IMR-90 (cell line): ENCODE measurements around the gene MICU1. TPM values are rescaled to one million over a fixed set of nuclear protein-coding genes. Genes with fewer than 3 reads are reported as not detected.
"Not testable (repeated sequence)": the region's sequence is repeated elsewhere in the genome, so short reads cannot be mapped to it uniquely, and the experiment has no call there.

Source experiments
- ATAC-seq: fragments of 200-7000 bp; cut with Tn5 transposase; 2 replicates; pipeline ENCODE4 v1.9.1; 2020; ENCODE audit warnings: low read depth, mild to moderate bottlenecking, moderate library complexity
- BruUV-seq: library from RNA; stranded (reverse); fragments of 400-500 nt; replicated peaks from 2 replicates; lab custom pipeline; 2021; lab: Mats Ljungman, UMichigan
- CTCF ChIA-PET: fragments of 300-600 bp; formaldehyde crosslinking; extraction: SDS; loops from one replicate; lab custom pipeline; 2021; ENCODE audit warnings: antibody characterized with exemption; lab: Yijun Ruan, JAX
- POLR2A ChIA-PET: fragments of 300-600 bp; sonication (Branson Sonifier 250); formaldehyde crosslinking; loops from one replicate; lab custom pipeline; 2022; ENCODE audit warnings: antibody characterized with exemption; ENCODE audit not compliant: unreplicated experiment; lab: Charles Lee
- DNase-seq: peaks from one replicate; pipeline ENCODE4 v3.0.0; 2013
- H2AFZ ChIP-seq: replicated peaks from 2 replicates; pipeline ENCODE3; 2013; ENCODE audit warnings: low read length, mild to moderate bottlenecking; ENCODE audit not compliant: poor library complexity
- H2AK5ac ChIP-seq: 2 replicates; pipeline ENCODE4 v1.6.1; 2013; ENCODE audit warnings: low read depth, low read length, inconsistent platforms
- H2AK9ac ChIP-seq: replicated peaks from 2 replicates; pipeline ENCODE3; 2013; ENCODE audit warnings: mild to moderate bottlenecking, low read depth, low read length, moderate library complexity; ENCODE audit not compliant: poor library complexity
- H2BK120ac ChIP-seq: 2 replicates; pipeline ENCODE4 v1.6.1; 2013; ENCODE audit warnings: low read depth, low read length, inconsistent platforms
- H2BK15ac ChIP-seq: 3 replicates; pipeline ENCODE4 v1.6.1; 2013; ENCODE audit warnings: low read depth, low read length, inconsistent platforms
- H2BK20ac ChIP-seq: 2 replicates; pipeline ENCODE4 v1.6.1; 2013; ENCODE audit warnings: low read depth, mild to moderate bottlenecking, inconsistent platforms, low read length, moderate library complexity
- H2BK5ac ChIP-seq: 2 replicates; pipeline ENCODE4 v1.6.1; 2013; ENCODE audit warnings: mild to moderate bottlenecking, low read depth, low read length, inconsistent platforms; ENCODE audit not compliant: poor library complexity, severe bottlenecking
- H3K14ac ChIP-seq: replicated peaks from 2 replicates; pipeline ENCODE4 v1.6.1; 2013; ENCODE audit warnings: low read depth, low read length, inconsistent platforms
- H3K18ac ChIP-seq: 2 replicates; pipeline ENCODE4 v1.6.1; 2013; ENCODE audit warnings: low read depth, low read length, control low read depth
- H3K23ac ChIP-seq: 2 replicates; pipeline ENCODE4 v1.6.1; 2013; ENCODE audit warnings: low read depth, low read length, inconsistent platforms
- H3K27ac ChIP-seq: 2 replicates; pipeline ENCODE4 v1.5.1; 2013; ENCODE audit warnings: mild to moderate bottlenecking, control low read depth, low read length; ENCODE audit not compliant: insufficient read depth
- H3K27me3 ChIP-seq: 2 replicates; pipeline ENCODE4 v1.6.1; 2013; ENCODE audit warnings: low read length; ENCODE audit not compliant: control insufficient read depth, insufficient read depth
- H3K36me3 ChIP-seq: 2 replicates; pipeline ENCODE4 v1.6.1; 2013; ENCODE audit warnings: low read length, mixed read lengths; ENCODE audit not compliant: control insufficient read depth, insufficient read depth
- H3K4ac ChIP-seq: 2 replicates; pipeline ENCODE4 v1.6.1; 2013; ENCODE audit warnings: low read depth, low read length, inconsistent platforms
- H3K4me1 ChIP-seq: 2 replicates; pipeline ENCODE4 v1.6.1; 2013; ENCODE audit warnings: low read length, mixed read lengths; ENCODE audit not compliant: control insufficient read depth, insufficient read depth
- H3K4me2 ChIP-seq: 2 replicates; pipeline ENCODE4 v1.6.1; 2013; ENCODE audit warnings: low read depth, mild to moderate bottlenecking, control low read depth, low read length, moderate library complexity
- H3K4me3 ChIP-seq: 2 replicates; pipeline ENCODE4 v1.5.1; 2013; ENCODE audit warnings: low read depth, mild to moderate bottlenecking, control low read depth, low read length, moderate library complexity; ENCODE audit not compliant: insufficient read depth
- H3K56ac ChIP-seq: 2 replicates; pipeline ENCODE4 v1.6.1; 2013; ENCODE audit warnings: low read length, inconsistent platforms; ENCODE audit not compliant: insufficient read depth; ENCODE audit errors: extremely low read depth
- H3K79me1 ChIP-seq, 2 experiments: 2 replicates each; pipeline ENCODE4 v1.6.1; 2013; ENCODE audit warnings: low read length in 2 of 2, inconsistent platforms in 1 of 2, low read depth in 1 of 2
- H3K9ac ChIP-seq: 2 replicates; pipeline ENCODE4 v1.6.1; 2013; ENCODE audit warnings: low read depth, low read length, control low read depth
- H3K9me1 ChIP-seq: 2 replicates; pipeline ENCODE4 v1.6.1; 2013; ENCODE audit warnings: low read length, inconsistent platforms; ENCODE audit not compliant: insufficient read depth
- H3K9me3 ChIP-seq: 2 replicates; pipeline ENCODE4 v1.6.1; 2013; ENCODE audit warnings: low read length; ENCODE audit not compliant: control insufficient read depth, insufficient read depth
- H4K20me1 ChIP-seq: 2 replicates; pipeline ENCODE4 v1.6.1; 2013; ENCODE audit warnings: low read length, inconsistent platforms; ENCODE audit not compliant: insufficient read depth
- H4K5ac ChIP-seq: 2 replicates; pipeline ENCODE4 v1.6.1; 2013; ENCODE audit warnings: mild to moderate bottlenecking, low read depth, low read length, control low read depth
- H4K8ac ChIP-seq, 2 experiments: 2 replicates each; pipeline ENCODE4 v1.6.1; 2013; ENCODE audit warnings: low read depth in 2 of 2, low read length in 2 of 2, control low read depth in 1 of 2, inconsistent platforms in 1 of 2
- H4K91ac ChIP-seq: 2 replicates; pipeline ENCODE4 v1.6.1; 2013; ENCODE audit warnings: low read depth, low read length, inconsistent platforms; ENCODE audit not compliant: insufficient read depth
- WGBS, 2 experiments: methylation state at CpG; one replicate each; pipeline versions ENCODE4 v1.1.5 to v1.1.7; 2013; ENCODE audit warnings: missing lambda C conversion rate in 2 of 2; ENCODE audit not compliant: insufficient read length in 1 of 2; ENCODE audit errors: extremely low coverage in 2 of 2; 5-methylcytosine and 5-hydroxymethylcytosine counted together
- dilution Hi-C: fragments of 300-500 bp; cut with HindIII; formaldehyde crosslinking; loops from one replicate; pipeline ENCODE4 v1.14.3; 2018; ENCODE audit warnings: low sequenced_read_pairs; ENCODE audit not compliant: unreplicated experiment
- in situ Hi-C: fragments of 300-500 bp; cut with MboI; formaldehyde crosslinking; loops from 3 replicates; pipeline ENCODE4 v1.14.3; 2019; ENCODE audit warnings: low sequenced_read_pairs, inconsistent platforms, mixed read lengths
- intact Hi-C: fragments of 100-400 bp; cut with micrococcal nuclease; formaldehyde crosslinking; loops from 2 replicates; pipeline ENCODE4 v1.10.0; 2022
- polyA plus RNA-seq, 3 experiments: library from polyadenylated mRNA; depleted of rRNA; stranded (reverse); fragments of >200 nt; gene quantifications; 2 replicates each; pipeline ENCODE4 v1.2.3, GENCODE V29; 2012; ENCODE audit warnings: low replicate concordance in 1 of 3
- total RNA-seq: library from RNA; depleted of rRNA; stranded (reverse); fragments of >200 nt; gene quantifications from 2 replicates; pipeline ENCODE4 v1.2.3, GENCODE V29; 2012

The MICU1 gene
- total and polyA plus RNA-seq, 2 of the 4 experiments (the other 2 are of a cell fraction), result 43.6 to 44.7 TPM

GRCh38 chr10:72467064-72467463, 158.8 kb downstream of the MICU1 start:
- H2AFZ ChIP-seq, H3K23ac ChIP-seq, H3K9me3 ChIP-seq, H3K36me3 ChIP-seq, H3K4me2 ChIP-seq, H4K91ac ChIP-seq, H3K14ac ChIP-seq, H2BK15ac ChIP-seq, H3K79me1 ChIP-seq, H2BK20ac ChIP-seq, H3K4me3 ChIP-seq, H3K4ac ChIP-seq, H4K8ac ChIP-seq, H3K27me3 ChIP-seq, dilution Hi-C loops, H4K5ac ChIP-seq, DNase-seq, H4K20me1 ChIP-seq, H3K9ac ChIP-seq, BruUV-seq, H2AK5ac ChIP-seq, H3K27ac ChIP-seq, H2BK5ac ChIP-seq, H3K9me1 ChIP-seq, H3K56ac ChIP-seq, ATAC-seq, H3K4me1 ChIP-seq, H2AK9ac ChIP-seq, H3K18ac ChIP-seq, H2BK120ac ChIP-seq, in situ Hi-C loops, intact Hi-C loops, POLR2A ChIA-PET: not testable (repeated sequence)
- CTCF ChIA-PET, result interaction anchor here (1.0 kb wide), 1 partner anchor 14 kb away, joined by 4 read pairs; no protein-coding TSS in a partner anchor
- WGBS, 2 experiments, result no CpG with 5 or more reads among the region's 7 CpGs
